HCT116 (cell line): ENCODE results near the gene CD244. TPM values are rescaled to one million over a fixed set of nuclear protein-coding genes. Genes with fewer than 3 reads are reported as not detected.

Source experiments
- ATAC-seq: fragments of 200-7000 bp; cut with Tn5 transposase; 2 replicates; pipeline ENCODE4 v1.9.1; 2020; ENCODE audit warnings: mild to moderate bottlenecking, moderate library complexity
- BruUV-seq: library from RNA; stranded (reverse); fragments of 400-500 nt; replicated peaks from 2 replicates; lab custom pipeline; 2021; lab: Mats Ljungman, UMichigan
- CTCF ChIA-PET: fragments of 300-600 bp; sonication (Branson Sonifier 250); formaldehyde crosslinking; loops from one replicate; lab custom pipeline; 2021; ENCODE audit warnings: antibody characterized with exemption; lab: Charles Lee
- POLR2A ChIA-PET: fragments of 300-600, 350-600 bp; sonication (Branson Sonifier 250); formaldehyde crosslinking; loops from one replicate; lab custom pipeline; 2021; ENCODE audit warnings: antibody characterized with exemption; lab: Charles Lee
- RAD21 ChIA-PET, 2 experiments: fragments of 300-600 bp; sonication (Branson Sonifier 250); formaldehyde crosslinking; loops; one replicate each; lab custom pipeline; 2023; ENCODE audit warnings: low total read pairs in 2 of 2; ENCODE audit not compliant: uncharacterized antibody in 2 of 2, unreplicated experiment in 2 of 2, low non-redundant PET in 1 of 2; lab: Charles Lee
- DNase-seq: peaks from one replicate; pipeline ENCODE4 v3.0.0-alpha.2; 2010; ENCODE audit warnings: low read depth, low spot score
- H2AFZ ChIP-seq: fragments of 200-600 bp; shearing (Covaris generic), sonication (generic); 2 replicates; pipeline ENCODE4 v1.6.1; 2017; ENCODE audit warnings: low read depth, mixed run types, mixed read lengths, antibody characterized with exemption, low read length; ENCODE audit not compliant: poor library complexity, severe bottlenecking
- H3K27ac ChIP-seq: 2 replicates; pipeline ENCODE4 v1.5.1; 2012; ENCODE audit warnings: low read depth, low read length
- H3K27me3 ChIP-seq: fragments of 200-600 bp; sonication (generic); 2 replicates; pipeline ENCODE4 v1.6.1; 2016; ENCODE audit warnings: mixed run types, low read length, mixed read lengths; ENCODE audit not compliant: insufficient read depth
- H3K36me3 ChIP-seq, 2 experiments: fragments of 200-500 bp in 1 of 2; fragments of 200-600 bp in 1 of 2; sonication (Bioruptor generic) in 1 of 2; sonication (generic) in 1 of 2; 2 replicates each; pipeline versions ENCODE4 v1.5.1 to v1.6.1; 2014 to 2016; ENCODE audit warnings: low read length in 2 of 2, inconsistent platforms in 1 of 2, mixed read lengths in 1 of 2, mixed run types in 1 of 2; ENCODE audit not compliant: insufficient read depth in 2 of 2, control insufficient read depth in 1 of 2
- H3K4me1 ChIP-seq, 2 experiments: fragments of 200-600 bp in 1 of 2; sonication (generic) in 1 of 2; 2 replicates each; pipeline versions ENCODE4 v1.5.1 to v1.6.1; 2012 to 2017; ENCODE audit warnings: low read length in 2 of 2, inconsistent platforms in 1 of 2, mild to moderate bottlenecking in 1 of 2, mixed read lengths in 1 of 2, mixed run types in 1 of 2, moderate library complexity in 1 of 2; ENCODE audit not compliant: insufficient read depth in 2 of 2, control insufficient read depth in 1 of 2
- H3K4me2 ChIP-seq: fragments of 200-600 bp; sonication (generic); 2 replicates; pipeline ENCODE4 v1.6.1; 2017; ENCODE audit warnings: mixed run types, low read length, mixed read lengths
- H3K4me3 ChIP-seq, 2 experiments: fragments of 200-600 bp in 1 of 2; sonication (generic) in 1 of 2; replicated peaks in 1 of 2; 2 replicates each; pipeline ENCODE4 v1.5.1; 2011 to 2016; ENCODE audit warnings: low read length in 2 of 2, control low read depth in 1 of 2, low read depth in 1 of 2, mild to moderate bottlenecking in 1 of 2, mixed read lengths in 1 of 2, mixed run types in 1 of 2
- H3K79me2 ChIP-seq: fragments of 200-600 bp; sonication (generic); 2 replicates; pipeline ENCODE4 v1.6.1; 2017; ENCODE audit warnings: mild to moderate bottlenecking, mixed run types, low read length, moderate library complexity, mixed read lengths; ENCODE audit not compliant: insufficient read depth
- H3K9ac ChIP-seq: fragments of 200-600 bp; sonication (generic); 2 replicates; pipeline ENCODE4 v1.6.1; 2016; ENCODE audit warnings: low read length, mixed read lengths
- H3K9me2 ChIP-seq: fragments of 200-600 bp; sonication (generic), shearing (Covaris generic); 2 replicates; pipeline ENCODE4 v1.6.1; 2017; ENCODE audit warnings: mixed run types, mild to moderate bottlenecking, moderate library complexity; ENCODE audit not compliant: insufficient read depth
- H3K9me3 ChIP-seq, 2 experiments: fragments of 200-500 bp in 1 of 2; fragments of 200-600 bp in 1 of 2; sonication (Bioruptor generic) in 1 of 2; sonication (generic) in 1 of 2; 2 replicates each; pipeline ENCODE4 v1.6.1; 2014 to 2017; ENCODE audit warnings: low read length in 2 of 2, mixed read lengths in 2 of 2, inconsistent platforms in 1 of 2, low read depth in 1 of 2, mild to moderate bottlenecking in 1 of 2, mixed run types in 1 of 2, moderate library complexity in 1 of 2; ENCODE audit not compliant: control insufficient read depth in 1 of 2, insufficient read depth in 1 of 2
- H4K20me1 ChIP-seq: fragments of 200-600 bp; sonication (generic), shearing (Covaris generic); 2 replicates; pipeline ENCODE4 v1.6.1; 2017; ENCODE audit warnings: mixed run types, mild to moderate bottlenecking, moderate library complexity; ENCODE audit not compliant: insufficient read depth
- ATF3 ChIP-seq: IDR thresholded peaks from 2 replicates; pipeline ENCODE4 v1.6.1; 2012
- CBX3 ChIP-seq: IDR thresholded peaks from 2 replicates; pipeline ENCODE4 v1.6.1; 2012; ENCODE audit warnings: low read depth
- CEBPB ChIP-seq: IDR thresholded peaks from 2 replicates; pipeline ENCODE4 v1.6.1; 2012; ENCODE audit warnings: low read depth
- EGR1 ChIP-seq: IDR thresholded peaks from 2 replicates; pipeline ENCODE4 v1.6.1; 2012; ENCODE audit warnings: low read depth
- ELF1 ChIP-seq: IDR thresholded peaks from 2 replicates; pipeline ENCODE4 v1.6.1; 2012; ENCODE audit warnings: low read depth, borderline replicate concordance
- FOSL1 ChIP-seq: IDR thresholded peaks from 2 replicates; pipeline ENCODE4 v1.6.1; 2012; ENCODE audit warnings: low read depth
- JUND ChIP-seq: IDR thresholded peaks from 2 replicates; pipeline ENCODE4 v1.6.1; 2012
- POLR2A ChIP-seq: IDR thresholded peaks from 2 replicates; pipeline ENCODE4 v1.7.0; 2011; ENCODE audit warnings: borderline replicate concordance; ENCODE audit not compliant: insufficient read depth, insufficient read length; ENCODE audit errors: extremely low read depth
- SIN3A ChIP-seq: IDR thresholded peaks from 2 replicates; pipeline ENCODE4 v1.6.1; 2012; ENCODE audit warnings: low read depth
- SRF ChIP-seq: IDR thresholded peaks from 2 replicates; pipeline ENCODE4 v1.6.1; 2012; ENCODE audit warnings: low read depth
- TCF7L2 ChIP-seq: IDR thresholded peaks from 2 replicates; pipeline ENCODE4 v1.7.0; 2011; ENCODE audit warnings: borderline replicate concordance, inconsistent platforms; ENCODE audit not compliant: insufficient read depth, insufficient read length; ENCODE audit errors: extremely low read depth
- intact Hi-C: fragments of 100-400 bp; cut with micrococcal nuclease; formaldehyde crosslinking; loops from 2 replicates; pipeline ENCODE4 v1.10.0; 2022
- total RNA-seq: library from RNA; stranded (reverse); gene quantifications from one replicate; pipeline ENCODE4 v1.2.1, GENCODE V29; 2021; ENCODE audit not compliant: unreplicated experiment
- TF ChIP-seq, protein P1 (sequence below): IDR thresholded peaks from 2 replicates; pipeline ENCODE4 v1.6.1; 2012

The CD244 gene
- total RNA-seq, 1 experiment from 2014 or later: not detected

DNA sequence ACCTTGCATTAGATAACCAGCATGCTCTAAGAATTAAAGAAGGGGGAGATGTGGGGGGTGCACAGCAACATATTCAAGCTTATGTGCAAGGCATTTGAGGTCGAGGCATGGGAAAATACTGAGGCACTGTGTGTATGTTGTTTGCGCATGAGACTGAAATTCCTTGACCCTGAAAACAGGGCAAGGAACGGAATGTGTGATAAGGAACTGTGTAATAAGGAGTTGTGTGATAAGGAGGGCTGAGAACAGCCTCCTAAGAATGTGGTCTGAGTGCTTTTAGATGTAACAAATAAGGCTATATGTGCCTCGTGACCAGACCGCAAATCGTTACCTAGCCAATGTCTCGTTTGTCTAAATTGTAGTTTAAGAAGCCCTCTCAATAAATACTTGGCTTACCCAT, 48.8 kb upstream of the CD244 start:
- Histone ChIP-seq H3K4me3 (no peak overlapping the region), H4K20me1 (no peaks in the 10 kb centered on the region), H3K9me3 (no peaks in the 10 kb centered on the region), H2AFZ (no peak overlapping the region), H3K9me2 (no peaks in the 10 kb centered on the region), H3K4me2 (no peak overlapping the region), H3K4me1 (no peaks in the 10 kb centered on the region), H3K27me3 (no peaks in the 10 kb centered on the region), H3K36me3 (no peaks in the 10 kb centered on the region), H3K79me2 (no peaks in the 10 kb centered on the region), H3K9ac (no peak overlapping the region), H3K27ac (no peak overlapping the region)
- ChIA-PET RAD21 (no interaction called here), CTCF (no interaction called here), POLR2A (no interaction called here)
- no peak for DNase-seq
- TF ChIP-seq, protein P1, sequence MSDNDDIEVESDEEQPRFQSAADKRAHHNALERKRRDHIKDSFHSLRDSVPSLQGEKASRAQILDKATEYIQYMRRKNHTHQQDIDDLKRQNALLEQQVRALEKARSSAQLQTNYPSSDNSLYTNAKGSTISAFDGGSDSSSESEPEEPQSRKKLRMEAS: no peak
- TF ChIP-seq ATF3 (no peak), SRF (no peak), ELF1 (no peak), EGR1 (no peak), POLR2A (no peak), SIN3A (no peak)
- intact Hi-C loops: no loop called here
- no TSS peak for BruUV-seq
- ATAC-seq: no peak

- no peak overlapping the region for H3K4me3 ChIP-seq
- ChIA-PET POLR2A (no interaction called here), RAD21 (no interaction called here), CTCF (no interaction called here)
- H3K9ac ChIP-seq: no peak overlapping the region
- no peaks in the 10 kb centered on the region for H3K9me3 ChIP-seq
- intact Hi-C loops: no loop called here
- H3K4me2 ChIP-seq: no peak overlapping the region
- H3K27me3 ChIP-seq: no peaks in the 10 kb centered on the region
- no TSS peak for BruUV-seq
- TF ChIP-seq CEBPB: no peak
- no peak for TF ChIP-seq SIN3A
- no peak for TF ChIP-seq TCF7L2
- no peak for TF ChIP-seq SRF
- TF ChIP-seq, protein P1: no peak
- TF ChIP-seq ELF1: no peak
- TF ChIP-seq JUND: no peak
- TF ChIP-seq FOSL1: no peak
- TF ChIP-seq CBX3: no peak
- DNase-seq (no peak), ATAC-seq (no peak)
- no peaks in the 10 kb centered on the region for H3K9me2 ChIP-seq
- H4K20me1 ChIP-seq: no peaks in the 10 kb centered on the region
- no peaks in the 10 kb centered on the region for H3K4me1 ChIP-seq
- no peak overlapping the region for H2AFZ ChIP-seq
- no peaks in the 10 kb centered on the region for H3K79me2 ChIP-seq
- no peak overlapping the region for H3K27ac ChIP-seq
- no peaks in the 10 kb centered on the region for H3K36me3 ChIP-seq
Measured at GRCh38 chr1:160910170-160910750, 47.6 kb upstream of the CD244 start.
